Ovary (tissue), 3 donors: ENCODE data around the gene OTOR.

Experiments
- POLR2A ChIP-seq: fragments of 450-650 bp; IDR thresholded peaks from one replicate; pipeline ENCODE4 v1.6.1; 2017; ENCODE audit warnings: antibody characterized with exemption, mild to moderate bottlenecking, moderate library complexity
- TF ChIP-seq, protein P1 (sequence below), 3 donors: fragments of 450-650 bp in 2 of 3; fragments of 200-600 bp in 1 of 3; IDR thresholded peaks; one replicate each; pipeline versions ENCODE4 v1.5.1 to v1.8.0; 2016 to 2022; ENCODE audit warnings: antibody characterized with exemption in 3 of 3, mild to moderate bottlenecking in 1 of 3
- donor health status: DM: no; HTN: no; CAD: no.

DNA sequence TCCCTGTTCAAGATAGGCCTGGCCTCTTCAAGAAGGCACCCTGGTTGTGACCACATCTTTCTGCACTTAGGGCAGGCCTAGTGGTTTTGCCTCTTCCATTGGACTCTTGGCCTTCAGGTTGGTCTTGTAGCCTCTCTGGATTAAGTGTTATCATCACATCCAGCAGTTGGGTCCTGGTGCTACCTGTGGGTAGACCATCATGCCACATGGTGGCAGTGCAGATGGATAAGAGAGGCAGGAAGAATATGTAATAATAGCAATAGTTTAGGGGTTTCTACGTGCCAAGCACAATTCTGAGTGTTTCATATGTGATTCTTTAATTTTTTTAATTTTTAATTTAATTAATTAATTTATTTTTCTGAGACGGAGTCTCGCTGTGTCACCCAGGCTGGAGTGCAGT lies 46.9 kb upstream of the OTOR start:
- no peak for TF ChIP-seq POLR2A
- TF ChIP-seq, protein P1, sequence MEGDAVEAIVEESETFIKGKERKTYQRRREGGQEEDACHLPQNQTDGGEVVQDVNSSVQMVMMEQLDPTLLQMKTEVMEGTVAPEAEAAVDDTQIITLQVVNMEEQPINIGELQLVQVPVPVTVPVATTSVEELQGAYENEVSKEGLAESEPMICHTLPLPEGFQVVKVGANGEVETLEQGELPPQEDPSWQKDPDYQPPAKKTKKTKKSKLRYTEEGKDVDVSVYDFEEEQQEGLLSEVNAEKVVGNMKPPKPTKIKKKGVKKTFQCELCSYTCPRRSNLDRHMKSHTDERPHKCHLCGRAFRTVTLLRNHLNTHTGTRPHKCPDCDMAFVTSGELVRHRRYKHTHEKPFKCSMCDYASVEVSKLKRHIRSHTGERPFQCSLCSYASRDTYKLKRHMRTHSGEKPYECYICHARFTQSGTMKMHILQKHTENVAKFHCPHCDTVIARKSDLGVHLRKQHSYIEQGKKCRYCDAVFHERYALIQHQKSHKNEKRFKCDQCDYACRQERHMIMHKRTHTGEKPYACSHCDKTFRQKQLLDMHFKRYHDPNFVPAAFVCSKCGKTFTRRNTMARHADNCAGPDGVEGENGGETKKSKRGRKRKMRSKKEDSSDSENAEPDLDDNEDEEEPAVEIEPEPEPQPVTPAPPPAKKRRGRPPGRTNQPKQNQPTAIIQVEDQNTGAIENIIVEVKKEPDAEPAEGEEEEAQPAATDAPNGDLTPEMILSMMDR (IDR thresholded peaks at IDR 0.05): no peak
